Ishikawa (cell line): ENCODE measurements around the gene EML6.

Experiments
- CEBPB ChIP-seq: IDR thresholded peaks from 2 replicates; pipeline ENCODE4 v1.6.1; 2012
- FOXM1 ChIP-seq: IDR thresholded peaks from 2 replicates; pipeline ENCODE4 v1.6.1; 2012; ENCODE audit warnings: low read depth, borderline replicate concordance
- TAF1 ChIP-seq: IDR thresholded peaks from 2 replicates; pipeline ENCODE4 v1.6.1; 2012; ENCODE audit warnings: low read depth, mild to moderate bottlenecking
- YY1 ChIP-seq: IDR thresholded peaks from 2 replicates; pipeline ENCODE4 v1.6.1; 2012; ENCODE audit warnings: low read depth
- TF ChIP-seq, protein P1 (sequence below): IDR thresholded peaks from 2 replicates; pipeline ENCODE4 v1.6.1; 2012

DNA sequence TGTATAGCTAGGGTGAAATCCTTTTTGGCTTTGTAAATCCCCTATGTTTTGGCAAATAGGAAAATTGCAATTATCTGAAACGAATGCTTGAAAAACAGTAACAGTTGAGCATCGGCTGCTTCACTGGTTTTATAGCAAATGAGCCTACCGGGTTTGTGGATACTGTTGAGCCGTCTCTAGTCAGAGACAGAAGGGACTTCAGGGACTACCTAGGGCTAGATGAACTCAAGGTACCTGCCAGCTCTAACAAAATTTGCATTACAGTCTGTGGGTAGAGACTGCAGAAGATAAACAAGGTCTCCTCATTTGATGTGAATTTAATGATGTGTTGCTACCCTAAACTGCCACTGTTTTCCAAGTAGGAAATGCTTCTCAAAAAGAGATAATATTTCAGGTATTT lies 101.1 kb downstream of the EML6 start:
- TF ChIP-seq YY1 (no peak), CEBPB (no peak), FOXM1 (no peak), TAF1 (no peak)
- TF ChIP-seq, protein P1, sequence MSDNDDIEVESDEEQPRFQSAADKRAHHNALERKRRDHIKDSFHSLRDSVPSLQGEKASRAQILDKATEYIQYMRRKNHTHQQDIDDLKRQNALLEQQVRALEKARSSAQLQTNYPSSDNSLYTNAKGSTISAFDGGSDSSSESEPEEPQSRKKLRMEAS: no peak
